Esophagus mucosa (tissue), 1 donor: ENCODE results near the gene KDM3B. TPM values are rescaled to one million over a fixed set of nuclear protein-coding genes. Genes with fewer than 3 reads are reported as not detected.
"Not testable (repeated sequence)": the region's sequence is repeated elsewhere in the genome, so short reads cannot be mapped to it uniquely, and the experiment has no call there.

Experiments used
- ATAC-seq: fragments of 200-7000 bp; cut with Tn5 transposase; one replicate; pipeline ENCODE4 v1.9.1; 2020
- total RNA-seq: library from RNA; stranded (reverse); gene quantifications from one replicate; pipeline ENCODE4 v1.2.4, GENCODE V29; 2023
- donor health status: DM: yes; HTN: yes; CAD: no.

KDM3B gene, protein sequence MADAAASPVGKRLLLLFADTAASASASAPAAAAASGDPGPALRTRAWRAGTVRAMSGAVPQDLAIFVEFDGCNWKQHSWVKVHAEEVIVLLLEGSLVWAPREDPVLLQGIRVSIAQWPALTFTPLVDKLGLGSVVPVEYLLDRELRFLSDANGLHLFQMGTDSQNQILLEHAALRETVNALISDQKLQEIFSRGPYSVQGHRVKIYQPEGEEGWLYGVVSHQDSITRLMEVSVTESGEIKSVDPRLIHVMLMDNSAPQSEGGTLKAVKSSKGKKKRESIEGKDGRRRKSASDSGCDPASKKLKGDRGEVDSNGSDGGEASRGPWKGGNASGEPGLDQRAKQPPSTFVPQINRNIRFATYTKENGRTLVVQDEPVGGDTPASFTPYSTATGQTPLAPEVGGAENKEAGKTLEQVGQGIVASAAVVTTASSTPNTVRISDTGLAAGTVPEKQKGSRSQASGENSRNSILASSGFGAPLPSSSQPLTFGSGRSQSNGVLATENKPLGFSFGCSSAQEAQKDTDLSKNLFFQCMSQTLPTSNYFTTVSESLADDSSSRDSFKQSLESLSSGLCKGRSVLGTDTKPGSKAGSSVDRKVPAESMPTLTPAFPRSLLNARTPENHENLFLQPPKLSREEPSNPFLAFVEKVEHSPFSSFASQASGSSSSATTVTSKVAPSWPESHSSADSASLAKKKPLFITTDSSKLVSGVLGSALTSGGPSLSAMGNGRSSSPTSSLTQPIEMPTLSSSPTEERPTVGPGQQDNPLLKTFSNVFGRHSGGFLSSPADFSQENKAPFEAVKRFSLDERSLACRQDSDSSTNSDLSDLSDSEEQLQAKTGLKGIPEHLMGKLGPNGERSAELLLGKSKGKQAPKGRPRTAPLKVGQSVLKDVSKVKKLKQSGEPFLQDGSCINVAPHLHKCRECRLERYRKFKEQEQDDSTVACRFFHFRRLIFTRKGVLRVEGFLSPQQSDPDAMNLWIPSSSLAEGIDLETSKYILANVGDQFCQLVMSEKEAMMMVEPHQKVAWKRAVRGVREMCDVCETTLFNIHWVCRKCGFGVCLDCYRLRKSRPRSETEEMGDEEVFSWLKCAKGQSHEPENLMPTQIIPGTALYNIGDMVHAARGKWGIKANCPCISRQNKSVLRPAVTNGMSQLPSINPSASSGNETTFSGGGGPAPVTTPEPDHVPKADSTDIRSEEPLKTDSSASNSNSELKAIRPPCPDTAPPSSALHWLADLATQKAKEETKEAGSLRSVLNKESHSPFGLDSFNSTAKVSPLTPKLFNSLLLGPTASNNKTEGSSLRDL (N-terminal part only)
- 32.1 TPM for total RNA-seq

DNA sequence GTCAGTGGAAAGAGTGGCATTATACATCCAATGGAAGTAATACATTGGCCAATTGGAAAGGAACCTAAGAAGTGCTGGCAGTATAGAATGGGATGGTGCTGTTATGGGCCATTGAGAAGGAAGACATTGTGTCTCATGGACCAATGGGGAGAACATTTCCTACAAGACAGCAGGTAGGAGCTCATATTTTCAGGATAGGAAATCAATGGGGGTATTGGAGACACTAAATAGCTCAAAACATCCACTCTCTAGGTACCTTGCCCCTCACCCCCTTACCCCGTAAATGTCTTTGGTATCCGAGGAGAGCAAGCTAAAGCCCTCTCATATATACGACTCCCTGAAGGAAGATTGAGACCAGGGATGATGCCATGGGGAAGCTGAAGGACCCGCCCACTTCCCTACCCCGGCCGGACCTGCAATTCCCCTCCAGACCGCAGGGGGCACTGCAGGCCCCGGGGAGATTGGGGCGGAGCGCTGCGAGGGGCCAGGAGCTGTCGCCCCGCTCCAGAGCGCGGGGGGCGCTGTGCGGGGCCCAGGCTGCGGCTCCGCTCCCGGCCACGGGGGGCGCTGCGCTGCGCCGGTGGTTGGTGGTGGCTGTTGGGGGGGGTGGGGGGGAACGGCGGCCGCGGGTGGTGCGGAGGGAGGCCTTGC lies at the start of gene KDM3B:
TSS of gene KDM3B (plus strand) at position 615 of the 651 bp plus-strand sequence. CDS start 111 bp downstream, outside the sequence.
- peak; percentile 98 for ATAC-seq

DNA sequence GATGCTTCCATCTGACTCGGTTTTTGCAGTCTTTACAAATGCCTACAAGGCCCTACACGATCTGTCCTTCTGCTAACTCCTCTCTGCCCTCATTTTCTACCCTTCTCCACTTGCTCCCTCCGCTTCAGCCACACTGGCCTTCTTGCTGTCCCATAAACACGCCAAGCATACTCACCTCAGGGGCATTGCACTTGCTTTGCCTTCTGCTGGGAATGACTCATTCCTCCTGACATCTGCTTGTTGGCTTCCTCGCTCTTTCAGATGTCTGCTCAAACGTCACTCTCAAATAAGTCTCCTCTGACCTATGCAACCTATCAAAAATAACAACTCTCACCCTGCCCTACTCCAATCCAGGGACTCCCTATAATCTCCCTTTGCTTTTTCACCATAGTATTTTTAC lies 49.1 kb upstream of the KDM3B start:
- ATAC-seq, result no peak

DNA sequence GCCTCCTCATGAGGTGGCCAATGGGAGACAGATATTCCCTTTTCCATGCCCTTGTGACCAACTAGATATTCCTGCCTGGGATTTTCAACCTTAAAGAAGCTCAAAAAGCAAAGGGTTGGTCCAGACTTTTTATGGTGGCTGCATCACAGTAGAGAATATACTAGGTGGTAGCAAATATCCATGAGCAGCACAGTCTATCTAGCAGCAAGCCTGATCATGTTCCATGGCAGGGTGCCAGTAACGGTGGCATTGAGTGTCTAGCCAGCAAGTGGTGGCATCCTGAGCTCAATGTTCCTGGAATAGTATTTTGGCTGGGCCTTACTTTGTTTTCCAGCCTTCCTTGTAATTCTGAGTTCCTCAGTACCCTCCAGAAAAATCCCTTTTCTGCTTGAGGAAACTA lies 46.7 kb upstream of the KDM3B start:
- ATAC-seq, result peak; percentile 50

DNA sequence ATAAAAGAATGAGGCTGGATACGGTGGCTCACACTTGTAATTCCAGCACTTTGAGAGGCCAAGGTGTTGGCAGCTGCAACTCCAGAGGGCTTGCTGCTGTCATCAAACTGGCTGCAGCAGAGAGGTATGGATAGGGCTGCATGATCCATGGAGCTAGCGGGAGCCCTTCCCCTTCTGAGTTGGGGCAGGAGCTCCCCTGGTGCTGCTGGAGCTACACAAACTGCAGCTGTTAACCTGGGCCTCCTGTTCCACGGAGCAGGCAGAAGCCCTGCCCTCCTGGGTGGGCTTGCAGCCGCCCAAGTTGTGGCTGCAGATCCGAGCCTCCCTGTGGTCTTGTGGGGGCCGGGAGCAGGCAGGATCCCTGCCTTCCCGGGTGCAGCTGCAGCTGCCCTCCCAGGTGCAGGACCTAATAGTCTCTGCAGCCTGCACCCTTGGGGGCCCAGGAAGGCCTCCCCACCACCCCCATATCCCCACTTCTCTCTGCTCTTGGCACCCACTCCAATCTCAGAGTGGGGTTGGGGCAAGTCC lies 36.7 kb upstream of the KDM3B start:
- peak; percentile 13 for ATAC-seq

DNA sequence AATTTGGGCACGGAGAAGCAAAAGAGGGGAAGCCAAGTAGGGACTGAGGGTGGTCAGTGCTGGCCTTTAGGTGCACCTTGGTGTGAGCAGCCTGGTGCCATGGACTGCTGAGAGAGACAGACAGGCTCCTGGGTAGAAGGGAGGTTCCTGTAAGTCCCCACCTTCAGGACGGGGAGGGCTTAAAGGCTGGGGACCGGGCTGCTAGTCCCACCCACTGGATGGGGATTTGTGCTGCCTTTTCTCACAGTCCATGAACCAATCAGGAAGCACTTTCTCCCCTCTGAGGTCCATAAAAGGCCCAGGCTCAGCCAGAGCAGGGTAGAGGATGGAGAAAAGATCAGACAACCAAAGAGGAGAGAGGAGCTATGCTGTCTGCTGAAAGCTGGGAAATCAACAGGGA lies 36.1 kb upstream of the KDM3B start:
- no peak for ATAC-seq

DNA sequence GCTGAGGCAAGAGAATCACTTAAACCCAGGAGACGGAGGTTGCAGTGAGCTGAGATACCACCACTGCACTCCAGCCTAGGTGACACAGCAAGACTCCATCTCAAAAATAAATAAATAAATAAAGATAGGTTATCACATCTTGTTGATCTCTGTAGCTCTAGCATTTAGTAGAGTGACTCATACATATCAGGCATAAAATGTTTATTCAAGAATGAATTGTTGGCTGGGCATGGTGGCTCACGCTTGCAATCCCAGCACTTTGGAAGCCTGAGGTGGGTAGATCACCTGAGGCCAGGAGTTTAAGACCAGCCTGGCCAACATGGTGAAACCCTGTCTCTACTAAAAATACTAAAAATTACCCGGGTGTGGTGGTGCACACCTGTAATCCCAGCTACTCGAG lies 34.3 kb upstream of the KDM3B start:
- ATAC-seq, result not testable (repeated sequence)

DNA sequence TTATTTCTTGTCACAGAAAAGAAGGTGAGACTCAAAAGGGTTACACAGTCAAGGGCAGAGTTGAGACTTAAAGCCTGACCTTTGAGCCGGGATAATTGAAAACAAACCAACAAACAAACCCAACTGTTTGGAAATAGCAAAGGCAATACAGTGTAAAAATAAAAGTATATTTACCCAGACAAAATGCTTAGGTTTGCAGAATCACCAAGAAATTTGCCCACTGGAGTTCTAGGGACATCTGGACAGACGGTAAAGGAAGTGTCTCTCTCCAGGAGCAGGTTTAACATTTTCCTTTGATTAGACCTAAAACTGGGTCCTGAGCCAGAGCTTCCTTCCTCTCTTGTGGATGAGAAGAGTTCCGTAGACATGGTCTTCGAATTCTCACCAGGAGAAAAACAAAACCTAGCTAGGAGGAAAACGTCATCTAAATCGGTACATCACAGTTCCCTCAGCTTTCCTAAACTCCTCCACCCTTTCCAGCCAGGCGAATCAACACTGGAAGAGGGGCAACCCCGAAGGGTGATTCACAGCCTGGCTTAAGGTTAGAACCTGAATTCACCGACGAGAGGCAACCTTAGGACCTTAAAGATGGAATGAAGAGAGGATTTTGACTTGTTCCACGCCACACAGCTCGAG lies 21.6 kb upstream of the KDM3B start:
- peak; percentile 1 for ATAC-seq

DNA sequence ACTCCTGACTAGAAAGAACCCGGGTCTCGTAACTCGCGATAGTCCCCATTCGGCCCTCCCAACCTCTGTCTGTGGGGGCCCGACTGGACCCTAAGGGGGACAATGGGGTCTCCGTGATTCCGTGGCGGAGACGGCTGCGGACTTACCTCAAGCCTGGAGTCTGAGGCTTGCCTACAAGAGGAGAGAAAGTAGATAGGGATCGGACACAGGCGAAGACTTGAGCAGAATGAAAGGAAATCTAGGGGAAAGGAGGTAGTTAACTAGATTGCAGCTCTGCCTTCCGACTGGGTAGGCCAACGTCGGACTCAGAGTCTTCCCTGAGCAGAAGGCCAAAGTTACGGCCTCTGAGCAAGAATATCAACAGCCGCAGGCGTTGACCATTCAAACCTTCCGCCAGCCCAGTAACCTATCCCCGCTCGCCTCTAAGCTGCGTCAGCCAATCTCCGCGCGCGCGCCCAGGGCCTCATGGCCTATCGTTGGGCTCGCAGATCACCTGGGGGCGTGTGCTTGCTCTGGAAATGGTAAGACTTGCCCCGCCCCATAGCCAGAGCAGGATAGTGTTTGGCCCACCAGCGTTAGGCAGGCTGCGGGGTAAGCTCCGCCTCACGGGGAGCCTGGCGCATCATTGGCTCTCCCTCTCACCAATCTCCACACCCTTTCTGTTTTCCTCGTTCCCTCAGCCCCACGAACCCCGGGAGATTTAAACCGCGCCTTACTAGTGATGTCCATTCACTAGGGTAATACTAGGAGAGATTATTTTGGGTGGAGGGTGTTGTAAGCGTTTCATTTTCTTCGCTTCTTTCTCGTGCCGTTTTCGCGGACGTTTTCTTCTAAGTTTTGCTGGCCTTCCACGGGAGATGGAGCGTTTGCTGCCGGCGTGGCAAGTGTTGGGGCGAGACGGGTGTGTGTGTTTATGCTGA lies 20.8 kb upstream of the KDM3B start, which contains the start of gene CDC25C:
TSS of gene CDC25C (minus strand) at position 356 of the 920 bp plus-strand sequence. CDS start 624 bp downstream, outside the sequence.
- peak; percentile 100 for ATAC-seq

DNA sequence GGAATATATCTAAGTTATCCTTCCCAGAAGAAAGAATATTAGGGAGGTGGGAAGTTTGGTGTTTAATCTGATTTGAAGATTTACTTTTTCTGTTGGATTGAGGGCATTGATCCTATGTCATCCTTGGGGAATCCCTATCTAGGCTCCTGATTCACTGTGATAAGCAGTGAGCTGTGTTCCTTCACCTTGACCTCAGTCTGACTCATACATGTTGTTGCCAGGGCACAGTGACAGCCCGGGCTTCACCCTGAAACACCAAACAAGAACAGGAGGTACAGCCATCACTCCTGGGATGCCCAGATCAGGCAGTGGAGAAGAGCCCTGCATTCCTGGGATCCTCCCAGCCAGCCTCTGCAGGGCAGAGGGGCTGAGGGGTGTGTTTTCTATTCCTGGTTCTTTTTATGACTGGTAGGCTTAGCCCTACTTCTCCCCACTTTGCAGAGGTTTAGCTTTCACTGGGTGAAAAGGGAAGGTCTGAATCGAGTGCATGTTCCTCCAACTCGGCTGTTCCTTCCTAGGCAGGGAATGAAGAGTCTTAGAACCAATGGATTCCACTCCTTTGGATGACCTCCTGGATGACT lies 17.5 kb upstream of the KDM3B start:
- no peak for ATAC-seq

DNA sequence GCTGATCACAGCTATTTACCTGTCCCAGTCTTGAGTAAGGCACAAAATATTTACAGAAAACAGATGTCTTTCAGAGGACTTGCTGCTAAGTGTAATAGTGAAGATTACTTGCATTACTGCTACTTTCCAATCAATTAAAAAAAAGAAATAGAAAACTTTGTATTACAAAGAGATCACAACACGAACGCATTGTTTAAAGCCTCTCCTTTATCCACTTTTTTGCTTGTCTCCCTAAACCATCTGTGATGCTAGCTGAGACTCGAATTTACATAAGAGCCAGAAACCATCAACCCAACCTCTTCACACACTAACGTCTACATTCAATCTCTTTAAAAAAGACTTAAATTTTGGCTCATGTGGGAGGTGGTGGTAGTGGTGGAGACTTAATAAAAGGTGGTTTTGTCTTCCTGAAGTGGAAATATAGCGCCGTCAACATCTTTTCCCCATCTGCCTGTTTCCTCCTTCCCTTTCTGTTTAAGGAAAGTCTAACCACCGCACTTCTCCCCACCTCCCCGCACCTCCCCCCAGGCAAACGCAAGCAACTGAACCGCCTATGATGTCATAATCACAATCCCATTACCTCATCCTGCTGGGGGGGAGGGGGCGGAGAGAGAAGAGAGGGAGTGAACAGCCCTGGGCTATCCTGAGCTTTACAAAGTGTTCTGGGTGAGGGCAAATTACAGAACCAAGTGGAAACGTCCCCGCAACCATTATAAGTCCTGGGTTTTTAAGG lies 15.4 kb upstream of the KDM3B start:
- ATAC-seq, result peak; percentile 53

DNA sequence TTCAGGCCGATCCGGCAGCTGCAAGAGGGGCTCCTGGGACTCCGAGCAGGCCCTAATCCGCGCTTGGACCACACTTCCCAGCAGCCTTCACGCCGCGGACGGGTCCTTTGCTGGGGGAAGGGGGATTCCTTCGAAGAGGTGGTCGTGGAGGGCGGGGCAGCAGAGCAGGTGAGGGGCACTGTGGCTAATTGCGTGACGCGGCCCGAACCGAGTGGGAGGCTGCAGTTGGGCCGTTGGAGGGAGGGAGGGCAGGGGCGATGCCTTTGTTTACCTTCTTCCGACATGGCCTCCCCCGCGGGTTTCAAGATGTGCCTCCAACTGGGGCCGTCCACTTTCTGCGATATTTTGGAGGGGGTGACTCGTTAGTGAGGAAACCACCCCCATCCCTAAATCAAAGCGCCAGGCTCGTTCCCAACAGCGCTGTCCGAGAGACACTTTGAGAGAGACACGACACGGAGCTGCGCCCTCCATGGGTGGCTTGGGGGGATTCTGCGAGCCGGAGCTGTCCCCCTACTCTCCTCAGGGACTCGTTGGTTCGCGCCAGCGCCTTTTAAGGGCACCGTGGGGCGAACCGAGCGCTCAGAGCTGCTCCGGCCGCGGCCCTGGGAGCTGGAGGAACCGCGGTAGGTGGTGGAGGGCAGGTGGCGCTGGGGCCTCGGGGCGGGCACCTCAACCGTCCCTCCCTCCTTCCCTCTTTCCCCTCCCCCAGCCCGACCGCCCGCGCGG lies 14.6 kb upstream of the KDM3B start, which contains the start of gene FAM53C:
TSS of gene FAM53C (plus strand) at position 582 of the 726 bp plus-strand sequence. CDS start 3,070 bp downstream, outside the sequence.
- ATAC-seq, result peak; percentile 96

DNA sequence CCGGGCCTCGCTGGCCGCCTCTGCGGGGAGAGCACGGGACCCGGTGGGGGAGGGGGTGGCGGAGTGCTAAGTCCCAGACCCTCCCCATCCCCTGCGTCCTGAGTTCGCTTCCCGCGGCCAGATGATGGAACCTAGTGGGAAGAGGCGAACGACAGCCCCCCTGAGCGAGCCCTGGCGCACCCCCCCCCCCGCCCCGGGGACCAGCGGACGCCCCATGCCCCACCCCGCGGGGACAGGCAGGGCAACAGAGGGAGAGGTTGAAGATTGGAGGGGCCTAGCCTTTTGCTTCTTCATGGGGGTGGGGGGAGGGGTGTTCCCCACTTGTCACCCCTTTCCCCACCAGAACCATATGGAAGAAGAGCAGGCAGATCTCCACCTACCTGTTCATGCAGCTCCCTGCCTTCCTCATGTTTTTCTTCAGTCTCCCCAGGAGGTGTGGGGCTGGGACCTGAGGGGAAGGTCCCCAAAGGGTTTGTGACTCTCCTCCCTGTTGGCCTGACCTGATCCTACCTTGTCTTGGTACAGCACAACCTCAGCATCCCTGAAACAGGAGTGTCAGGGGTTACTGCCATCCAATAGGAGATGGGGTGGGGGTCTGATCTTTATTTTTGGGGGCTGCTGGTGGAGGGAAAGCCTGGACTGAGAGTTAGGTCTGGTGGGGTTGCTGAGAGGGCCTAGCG lies 13.9 kb upstream of the KDM3B start:
- peak; percentile 15 for ATAC-seq

DNA sequence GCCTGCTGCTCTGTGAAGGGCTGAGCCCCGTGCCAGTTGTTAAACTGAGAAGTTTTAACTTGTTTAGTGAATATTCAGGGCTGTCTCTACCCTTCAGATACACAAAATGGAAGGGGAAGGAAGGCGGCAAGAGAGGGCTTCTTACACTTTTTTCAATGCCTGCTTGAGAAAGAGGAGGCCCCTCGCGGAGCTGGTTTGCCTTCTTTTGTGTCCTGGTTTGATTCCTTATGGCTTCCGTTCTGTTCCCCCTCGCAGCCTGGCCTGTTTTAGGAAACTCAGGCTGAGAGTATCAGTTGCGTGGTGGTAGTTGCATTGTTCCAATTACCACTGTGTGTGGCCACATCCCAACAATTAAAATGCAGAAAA lies 13.4 kb upstream of the KDM3B start:
- ATAC-seq, result no peak

DNA sequence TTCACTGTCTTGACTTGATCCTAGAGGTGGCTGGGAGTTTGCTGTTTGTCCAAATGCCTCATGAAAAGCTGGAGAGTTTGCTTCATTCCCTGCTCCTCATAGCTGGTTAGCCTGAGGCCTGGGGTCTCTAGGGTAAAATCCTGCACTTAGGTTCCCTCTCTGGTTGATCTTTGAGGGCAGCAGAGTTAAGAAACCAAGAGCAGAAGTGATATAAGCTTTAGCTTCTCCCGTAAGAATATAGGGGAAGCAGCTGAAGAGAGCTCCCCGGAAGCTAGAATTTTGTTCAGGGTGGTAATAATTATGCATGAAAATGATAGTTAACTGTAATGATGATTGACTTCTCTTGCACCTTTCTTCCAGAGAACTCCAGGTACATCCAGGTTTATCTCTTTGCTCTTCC lies 13.0 kb upstream of the KDM3B start:
- no peak for ATAC-seq

DNA sequence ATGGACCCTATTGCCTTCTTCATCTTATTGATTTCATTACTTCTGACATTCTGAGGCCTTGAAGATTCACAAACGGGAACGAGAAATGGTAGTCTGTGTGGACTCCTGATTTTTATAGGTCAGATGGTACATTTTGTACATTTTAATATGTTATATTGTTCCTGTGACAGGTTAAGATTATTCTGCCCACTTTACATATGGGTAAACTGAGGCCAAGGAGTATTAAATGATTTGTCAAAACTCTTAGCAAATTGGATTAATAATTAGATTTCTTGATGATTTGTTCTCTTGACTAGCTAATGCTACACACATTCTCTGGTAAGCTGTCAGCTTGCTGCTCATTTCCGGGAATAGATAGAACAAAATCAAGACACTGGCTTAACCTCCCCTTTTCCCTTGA lies 12.5 kb upstream of the KDM3B start:
- ATAC-seq, result no peak

DNA sequence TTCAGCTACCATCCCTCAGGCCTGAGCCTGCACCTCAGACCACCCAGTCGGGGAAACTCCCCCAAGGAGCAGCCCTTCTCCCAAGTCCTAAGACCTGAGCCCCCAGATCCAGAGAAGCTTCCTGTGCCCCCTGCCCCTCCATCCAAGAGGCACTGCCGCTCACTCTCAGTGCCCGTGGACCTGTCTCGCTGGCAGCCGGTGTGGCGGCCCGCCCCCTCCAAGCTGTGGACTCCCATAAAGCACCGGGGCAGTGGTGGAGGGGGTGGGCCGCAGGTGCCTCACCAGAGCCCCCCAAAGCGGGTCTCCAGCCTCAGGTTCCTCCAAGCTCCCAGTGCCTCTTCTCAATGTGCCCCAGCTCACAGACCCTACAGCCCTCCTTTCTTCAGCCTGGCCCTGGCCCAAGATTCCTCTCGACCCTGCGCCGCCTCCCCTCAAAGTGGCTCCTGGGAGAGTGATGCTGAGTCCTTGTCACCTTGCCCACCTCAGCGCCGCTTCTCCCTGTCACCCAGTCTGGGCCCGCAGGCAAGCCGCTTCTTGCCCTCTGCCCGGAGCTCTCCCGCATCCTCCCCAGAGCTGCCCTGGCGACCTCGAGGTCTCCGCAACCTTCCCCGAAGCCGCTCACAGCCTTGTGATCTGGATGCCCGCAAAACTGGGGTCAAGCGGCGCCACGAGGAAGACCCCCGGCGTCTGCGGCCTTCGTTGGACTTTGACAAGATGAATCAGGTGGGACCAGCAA lies 7.4 kb upstream of the KDM3B start:
- ATAC-seq, result peak; percentile 6

DNA sequence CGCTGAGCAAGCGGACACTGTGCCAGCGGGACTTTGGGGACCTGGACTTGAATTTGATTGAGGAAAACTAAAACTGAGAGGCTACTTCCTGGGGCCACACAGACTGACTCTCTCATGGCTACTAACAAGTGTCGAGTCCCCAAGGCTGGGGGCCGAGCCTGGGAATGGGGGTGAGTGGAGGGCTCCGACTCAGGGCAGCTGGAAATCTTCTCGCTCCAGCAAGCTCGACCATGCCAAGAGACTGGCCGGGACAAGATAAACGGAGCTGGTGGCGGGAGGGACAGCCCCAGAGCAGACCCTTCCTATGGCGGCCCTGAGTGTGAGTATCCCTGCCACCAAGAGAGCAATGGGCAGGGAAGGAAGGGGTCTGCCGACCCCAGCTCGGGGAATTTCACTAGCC lies 5.6 kb upstream of the KDM3B start:
- ATAC-seq, result no peak
